Measurements from ENCODE around the gene TCAIM. TPM values are rescaled to one million over a fixed set of nuclear protein-coding genes. Genes with fewer than 3 reads are reported as not detected.

TCAIM gene
- total RNA-seq, 1 experiment from 2014 or later: 23.8 TPM

- H3K4me3 Mint-ChIP-seq: no peak overlapping the region
- no peak for DNase-seq
- no peak overlapping the region for H3K9ac ChIP-seq (ENCODE audit: extremely low read depth, insufficient read length, low read length)
- H3K9me3 Mint-ChIP-seq: no peaks in the 10 kb centered on the region; a peak in 2 of 5 replicates
- no peak overlapping the region for H3K27ac Mint-ChIP-seq
- no peak overlapping the region for H3K27ac ChIP-seq (ENCODE audit: insufficient read length, low read depth, low read length)
- no peak overlapping the region for H4K91ac ChIP-seq (ENCODE audit: insufficient read length, low read depth, low read length)
- no peaks in the 10 kb centered on the region for H3K27me3 Mint-ChIP-seq (ENCODE audit: low read depth)
- no peak overlapping the region for H2BK5ac ChIP-seq (ENCODE audit: insufficient read length, low read length)
- H3K14ac ChIP-seq (ENCODE audit: insufficient read depth, low read length): no peak overlapping the region
- no peak overlapping the region for H3T11ph ChIP-seq (ENCODE audit: low read length)
- H2AK5ac ChIP-seq (ENCODE audit: insufficient read length, low read length): no peak overlapping the region
- no peak overlapping the region for H3K18ac ChIP-seq (ENCODE audit: insufficient read length, low read depth, low read length)
- no peak overlapping the region for H2BK15ac ChIP-seq (ENCODE audit: low read depth, low read length)
- H3K36me3 Mint-ChIP-seq (ENCODE audit: insufficient read depth in 1 of 3, low read depth in 3 of 3): peaks cover 63 to 84% (median 80%) of the 10 kb centered on the region in 3 experiments
- H4K20me1 ChIP-seq (ENCODE audit: control insufficient read depth, insufficient read depth, insufficient read length): no peaks in the 10 kb centered on the region
- no peak overlapping the region for H3K4me2 ChIP-seq (ENCODE audit: insufficient read depth, insufficient read length, low read length)
- no peak overlapping the region for H2AFZ ChIP-seq (ENCODE audit: low read length)
- H3K56ac ChIP-seq (ENCODE audit: insufficient read length, low read depth, low read length): no peak overlapping the region
- H3K9me3 ChIP-seq (ENCODE audit: control insufficient read depth, low read depth, low read length): no peaks in the 10 kb centered on the region
- no peaks in the 10 kb centered on the region for H3K27me3 ChIP-seq (ENCODE audit: insufficient read depth, low read length)
- no peak for TF ChIP-seq CTCF (conservative IDR thresholded peaks at IDR 0.05)
- no peaks in the 10 kb centered on the region for H3K23me2 ChIP-seq (ENCODE audit: insufficient read length, low read depth, low read length, poor library complexity, severe bottlenecking)
- no peak overlapping the region for H2BK20ac ChIP-seq (ENCODE audit: low read depth, low read length, poor library complexity, severe bottlenecking)
- H2BK120ac ChIP-seq (ENCODE audit: low read depth, low read length, poor library complexity, severe bottlenecking): no peak overlapping the region
- no peak overlapping the region for H4K8ac ChIP-seq (replicated peaks; ENCODE audit: insufficient read length, low read depth, low read length)
- H3K79me1 ChIP-seq (ENCODE audit: insufficient read depth, low read depth, low read length, poor library complexity, severe bottlenecking): no peaks in the 10 kb centered on the region
- no peaks in the 10 kb centered on the region for H3K4me1 ChIP-seq (ENCODE audit: insufficient read depth, low read length)
- WGBS (ENCODE audit: extremely low coverage, insufficient read length, low lambda C conversion rate): no CpG with 5 or more reads among the region's 3 CpGs
- no peak overlapping the region for H3K23ac ChIP-seq (ENCODE audit: insufficient read length, low read depth, low read length)
- H3K4me1 Mint-ChIP-seq: no peaks in the 10 kb centered on the region
- no peaks in the 10 kb centered on the region for H3K79me2 ChIP-seq (ENCODE audit: insufficient read depth, low read length)
- no peak overlapping the region for H4K5ac ChIP-seq (ENCODE audit: insufficient read length, low read depth, low read length)
- no peak overlapping the region for H3K4ac ChIP-seq (ENCODE audit: low read depth, low read length)
- H2BK12ac ChIP-seq (ENCODE audit: insufficient read length, low read depth, low read length): no peak overlapping the region
Measured at GRCh38 chr3:44451441-44451840, 112.9 kb downstream of the TCAIM start.

Data from H9 (cell line).